ENCODE results near the gene CHCHD3.

Gene CHCHD3

GRCh38 chr7:132739271-132739955, 342.5 kb downstream of the CHCHD3 start:
- DNase-seq (ENCODE audit: low spot score) = peak; percentile 83

- peak; percentile 88 for DNase-seq (ENCODE audit: low spot score)
Measured at GRCh38 chr7:132738254-132738653, 343.6 kb downstream of the CHCHD3 start.

GRCh38 chr7:132735476-132735875, 346.4 kb downstream of the CHCHD3 start:
- DNase-seq (ENCODE audit: low spot score) = no peak
